ENCODE results near the gene MAGI2. TPM values are rescaled to one million over a fixed set of nuclear protein-coding genes. Genes with fewer than 3 reads are reported as not detected.
A peak's percentile ranks its signal among the peaks of the same experiment; 100 is the strongest.

MAGI2 gene
- total RNA-seq, 1 experiment from 2014 or later: 0.22 TPM

GRCh38 chr7:79341902-79342301, 111.6 kb downstream of the MAGI2 start:
- Histone ChIP-seq H3K9me2 (ENCODE audit: insufficient read depth) (no peaks in the 10 kb centered on the region), H3K27ac (ENCODE audit: low read depth, low read length) (no peak overlapping the region), H3K9me3 (ENCODE audit: control insufficient read depth in 1 of 2, insufficient read depth in 1 of 2, low read depth in 1 of 2, low read length in 2 of 2) (no peaks in the 10 kb centered on the region), H4K20me1 (ENCODE audit: insufficient read depth) (no peaks in the 10 kb centered on the region), H3K9ac (ENCODE audit: low read length) (no peak overlapping the region), H3K27me3 (ENCODE audit: insufficient read depth, low read length) (no peaks in the 10 kb centered on the region), H3K4me3 (replicated peaks in 1 of 2; ENCODE audit: low read depth in 1 of 2, low read length in 2 of 2) (no peak overlapping the region), H3K36me3 (ENCODE audit: control insufficient read depth in 1 of 2, insufficient read depth in 2 of 2, low read length in 2 of 2) (no peaks in the 10 kb centered on the region), H3K4me2 (ENCODE audit: low read length) (no peak overlapping the region), H3K79me2 (ENCODE audit: insufficient read depth, low read length) (no peaks in the 10 kb centered on the region), H3K4me1 (ENCODE audit: control insufficient read depth in 1 of 2, insufficient read depth in 2 of 2, low read length in 2 of 2) (no peaks in the 10 kb centered on the region), H2AFZ (ENCODE audit: low read depth, low read length, poor library complexity, severe bottlenecking) (no peak overlapping the region)
- RAD21 ChIA-PET (ENCODE audit: low non-redundant PET in 1 of 2, low total read pairs in 2 of 2, uncharacterized antibody in 2 of 2, unreplicated experiment in 2 of 2): no interaction called here
- POLR2A ChIA-PET: no interaction called here
- CTCF ChIA-PET: no interaction called here
- no TSS peak for BruUV-seq (replicated peaks)
- ATAC-seq: no peak
- no peak for DNase-seq (ENCODE audit: low read depth, low spot score)
- TF ChIP-seq RAD21 (IDR thresholded peaks at IDR 0.05; ENCODE audit: low read depth) (no peak), ELF1 (IDR thresholded peaks at IDR 0.05; ENCODE audit: borderline replicate concordance, low read depth) (no peak), REST (IDR thresholded peaks at IDR 0.05; ENCODE audit: low read depth) (no peak), ATF3 (IDR thresholded peaks at IDR 0.05) (no peak), CTCF (IDR thresholded peaks at IDR 0.05 in 2 of 3, conservative IDR thresholded peaks at IDR 0.05 in 1 of 3; ENCODE audit: borderline replicate concordance in 1 of 3, insufficient read depth in 1 of 3, low read depth in 2 of 3, low read length in 2 of 3) (0 out of 6 replicates have a peak, but pooled peaks of 1 of the 3 experiments have one; percentile 1), TCF7L2 (IDR thresholded peaks at IDR 0.05; ENCODE audit: borderline replicate concordance, extremely low read depth, insufficient read depth, insufficient read length) (no peak), SRF (IDR thresholded peaks at IDR 0.05; ENCODE audit: low read depth) (no peak), POLR2AphosphoS5 (IDR thresholded peaks at IDR 0.05; ENCODE audit: low read depth, low read length) (no peak), ZBTB33 (IDR thresholded peaks at IDR 0.05; ENCODE audit: extremely low read depth, insufficient replicate concordance, low read length) (no peak)
- intact Hi-C loops (cut with micrococcal nuclease): no loop called here
